ENCODE measurements around the gene SORBS1. TPM values are rescaled to one million over a fixed set of nuclear protein-coding genes. Genes with fewer than 3 reads are reported as not detected.

The SORBS1 gene
- total and polyA plus RNA-seq, 4 experiments from 2014 or later: 0.67 to 0.93 (median 0.75) TPM; not detected in 1

DNA sequence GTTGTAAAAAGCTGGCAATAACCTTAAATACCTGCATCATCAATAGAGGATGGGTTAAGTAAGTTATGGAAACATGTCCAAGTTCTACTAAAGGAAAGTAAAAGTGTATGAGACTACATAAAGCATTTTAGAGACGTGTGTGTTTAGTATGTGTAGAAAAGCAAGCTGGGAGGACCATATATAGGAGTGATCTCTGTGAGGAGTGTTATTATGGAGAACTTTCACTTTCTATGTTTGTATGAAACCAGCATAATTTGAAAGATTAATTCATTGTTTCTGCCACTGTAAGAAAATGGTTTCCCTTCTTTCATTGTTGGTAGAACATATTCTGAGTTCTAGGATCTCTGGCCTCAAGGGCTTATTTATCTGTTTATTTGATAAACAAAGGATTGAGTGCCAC lies 251.2 kb downstream of the SORBS1 start:
- intact Hi-C loops (cut with micrococcal nuclease): no loop called here
- Histone ChIP-seq H3K27me3 (ENCODE audit: insufficient read depth, low read length) (no peaks in the 10 kb centered on the region), H3K9me3 (ENCODE audit: control insufficient read depth in 1 of 2, low read length in 2 of 2) (no peaks in the 10 kb centered on the region), H3K4me3 (ENCODE audit: low read length in 2 of 2) (no peak overlapping the region), H3K4me1 (ENCODE audit: insufficient read depth, low read length) (no peaks in the 10 kb centered on the region), H3K27ac (ENCODE audit: low read depth, low read length) (no peak overlapping the region), H3K36me3 (ENCODE audit: insufficient read depth, low read length) (no peaks in the 10 kb centered on the region)
- ChIA-PET CTCF (ENCODE audit: partially characterized antibody) (no interaction called here), POLR2A (ENCODE audit: partially characterized antibody) (no interaction called here)
- H3K4me1 Mint-ChIP-seq: no peaks in the 10 kb centered on the region
- no peak for DNase-seq
- peaks cover 2 to 6% of the 10 kb centered on the region in 2 donors for H3K27me3 Mint-ChIP-seq
- no peak overlapping the region for H3K27ac Mint-ChIP-seq
- no peaks in the 10 kb centered on the region for H3K36me3 Mint-ChIP-seq
- no peak overlapping the region for H3K4me3 Mint-ChIP-seq
- H3K9me3 Mint-ChIP-seq: no peaks in the 10 kb centered on the region

DNA sequence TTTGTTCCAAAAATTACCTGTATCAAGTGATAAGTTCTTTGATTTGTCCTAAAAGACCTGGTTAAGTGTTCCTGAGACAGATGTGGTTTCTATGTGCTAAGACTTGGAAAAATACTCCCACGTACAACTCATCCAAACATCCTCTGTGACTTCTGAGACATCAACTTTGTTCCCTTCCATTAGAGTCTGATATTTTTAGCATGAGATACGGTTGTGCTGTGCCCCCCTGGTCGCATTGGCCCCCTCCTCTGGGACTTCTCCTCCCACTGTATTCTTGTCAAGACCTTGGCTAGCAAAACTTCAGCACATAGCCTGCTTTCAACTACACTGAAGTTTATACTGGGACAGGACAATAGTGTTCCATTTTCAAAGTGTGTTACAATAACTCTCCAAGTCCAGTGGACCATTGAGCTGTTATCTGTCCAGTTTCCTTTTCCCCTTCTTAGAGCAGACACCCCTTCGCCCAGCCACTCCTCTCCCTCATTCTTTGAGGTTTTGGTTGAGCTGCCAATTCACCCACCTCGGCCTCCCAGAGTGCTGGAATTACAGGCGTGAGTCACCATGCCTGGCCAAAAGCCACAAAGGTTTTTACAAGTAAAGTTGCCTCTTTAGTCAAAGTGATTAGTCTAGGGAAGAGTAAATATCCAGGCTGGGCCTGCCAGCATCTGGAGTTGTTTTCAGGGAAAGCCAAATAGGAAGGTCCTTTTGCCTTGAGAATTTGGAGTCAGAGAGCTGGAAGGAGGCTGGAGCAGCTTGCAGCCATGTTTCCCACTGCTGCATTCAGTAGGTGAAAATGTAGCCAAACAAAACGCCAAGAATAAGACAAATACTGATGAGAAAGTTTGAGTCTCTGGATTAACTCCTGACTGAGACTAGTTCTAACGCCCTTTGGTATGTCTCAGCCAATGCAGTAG lies 252.5 kb downstream of the SORBS1 start:
- DNase-seq: no peak
- no peak overlapping the region for H3K4me3 ChIP-seq (ENCODE audit: low read length in 2 of 2)
- Mint-ChIP-seq H3K9me3 (no peaks in the 10 kb centered on the region), H3K4me3 (no peak overlapping the region), H3K27ac (no peak overlapping the region), H3K36me3 (no peaks in the 10 kb centered on the region), H3K4me1 (no peaks in the 10 kb centered on the region), H3K27me3 (peaks cover 2 to 6% of the 10 kb centered on the region in 2 donors)
- no peaks in the 10 kb centered on the region for H3K36me3 ChIP-seq (ENCODE audit: insufficient read depth, low read length)
- intact Hi-C loops (cut with micrococcal nuclease): no loop called here
- ChIA-PET POLR2A (ENCODE audit: partially characterized antibody) (no interaction called here), CTCF (ENCODE audit: partially characterized antibody) (no interaction called here)
- H3K4me1 ChIP-seq (ENCODE audit: insufficient read depth, low read length): no peaks in the 10 kb centered on the region
- H3K9me3 ChIP-seq (ENCODE audit: control insufficient read depth in 1 of 2, low read length in 2 of 2): no peaks in the 10 kb centered on the region
- no peaks in the 10 kb centered on the region for H3K27me3 ChIP-seq (ENCODE audit: insufficient read depth, low read length)
- H3K27ac ChIP-seq (ENCODE audit: low read depth, low read length): no peak overlapping the region

DNA sequence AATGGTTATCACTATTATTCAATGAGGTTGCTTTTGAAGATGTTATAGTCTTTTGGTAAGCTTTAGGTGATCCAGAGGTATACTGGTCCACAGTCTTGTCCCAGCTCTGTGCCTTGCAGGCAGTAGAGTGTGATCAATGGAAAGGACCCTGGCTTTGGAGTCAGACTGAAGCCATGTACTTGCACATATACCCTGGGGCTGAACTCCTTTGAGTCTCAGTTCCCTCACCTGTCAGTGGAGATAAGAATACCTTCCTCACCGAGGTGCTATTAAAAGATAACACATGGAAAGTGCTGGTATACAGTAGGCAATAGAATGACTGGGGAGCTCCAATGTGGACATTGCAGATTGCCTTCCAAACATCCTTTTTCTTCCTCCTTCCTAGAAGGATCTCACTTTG lies 254.3 kb downstream of the SORBS1 start:
- H3K9me3 ChIP-seq (ENCODE audit: control insufficient read depth in 1 of 2, low read length in 2 of 2): no peaks in the 10 kb centered on the region
- no peak overlapping the region for H3K27ac Mint-ChIP-seq
- no peaks in the 10 kb centered on the region for H3K4me1 ChIP-seq (ENCODE audit: insufficient read depth, low read length)
- H3K4me3 Mint-ChIP-seq: no peak overlapping the region
- no peaks in the 10 kb centered on the region for H3K36me3 Mint-ChIP-seq
- ChIA-PET POLR2A (ENCODE audit: partially characterized antibody) (no interaction called here), CTCF (ENCODE audit: partially characterized antibody) (interaction anchor here (1.3 to 1.6 kb wide), 2 partner anchors 9 to 64 kb away, joined by 3 read pairs; no protein-coding TSS in a partner anchor)
- intact Hi-C loops (cut with micrococcal nuclease): no loop called here
- no peak overlapping the region for H3K27ac ChIP-seq (ENCODE audit: low read depth, low read length)
- no peaks in the 10 kb centered on the region for H3K36me3 ChIP-seq (ENCODE audit: insufficient read depth, low read length)
- H3K4me1 Mint-ChIP-seq: no peaks in the 10 kb centered on the region
- H3K27me3 Mint-ChIP-seq: peaks cover 2 to 6% of the 10 kb centered on the region in 2 donors
- DNase-seq: no peak
- no peaks in the 10 kb centered on the region for H3K9me3 Mint-ChIP-seq
- no peak overlapping the region for H3K4me3 ChIP-seq (ENCODE audit: low read length in 2 of 2)
- H3K27me3 ChIP-seq (ENCODE audit: insufficient read depth, low read length): no peaks in the 10 kb centered on the region

DNA sequence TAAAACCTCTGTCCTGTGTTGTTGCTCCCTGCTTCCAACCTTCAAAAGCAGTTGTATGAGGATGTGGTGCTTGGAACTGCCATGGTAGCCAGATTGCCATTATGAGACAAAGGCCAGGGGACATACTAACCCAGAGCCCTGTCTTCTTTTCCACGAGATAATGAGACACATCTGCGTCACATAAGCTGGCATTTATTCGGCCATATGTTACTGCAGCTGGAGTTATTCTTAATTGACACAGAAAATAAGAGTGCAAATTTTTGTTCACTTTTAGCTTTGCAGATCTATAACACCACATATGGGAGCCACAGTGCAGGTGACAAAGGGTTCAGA lies 254.9 kb downstream of the SORBS1 start:
- CTCF ChIA-PET (ENCODE audit: partially characterized antibody): interaction anchor here (1.3 to 1.6 kb wide), 2 partner anchors 8 to 63 kb away, joined by 3 read pairs; no protein-coding TSS in a partner anchor
- Mint-ChIP-seq H3K27me3 (peaks cover 2 to 6% of the 10 kb centered on the region in 2 donors), H3K4me1 (no peaks in the 10 kb centered on the region), H3K36me3 (no peaks in the 10 kb centered on the region), H3K27ac (no peak overlapping the region), H3K4me3 (no peak overlapping the region), H3K9me3 (no peaks in the 10 kb centered on the region)
- Histone ChIP-seq H3K4me3 (ENCODE audit: low read length in 2 of 2) (no peak overlapping the region), H3K36me3 (ENCODE audit: insufficient read depth, low read length) (no peaks in the 10 kb centered on the region), H3K4me1 (ENCODE audit: insufficient read depth, low read length) (no peaks in the 10 kb centered on the region), H3K9me3 (ENCODE audit: control insufficient read depth in 1 of 2, low read length in 2 of 2) (no peaks in the 10 kb centered on the region), H3K27me3 (ENCODE audit: insufficient read depth, low read length) (no peaks in the 10 kb centered on the region), H3K27ac (ENCODE audit: low read depth, low read length) (no peak overlapping the region)
- POLR2A ChIA-PET (ENCODE audit: partially characterized antibody): no interaction called here
- intact Hi-C loops (cut with micrococcal nuclease): no loop called here
- no peak for DNase-seq

DNA sequence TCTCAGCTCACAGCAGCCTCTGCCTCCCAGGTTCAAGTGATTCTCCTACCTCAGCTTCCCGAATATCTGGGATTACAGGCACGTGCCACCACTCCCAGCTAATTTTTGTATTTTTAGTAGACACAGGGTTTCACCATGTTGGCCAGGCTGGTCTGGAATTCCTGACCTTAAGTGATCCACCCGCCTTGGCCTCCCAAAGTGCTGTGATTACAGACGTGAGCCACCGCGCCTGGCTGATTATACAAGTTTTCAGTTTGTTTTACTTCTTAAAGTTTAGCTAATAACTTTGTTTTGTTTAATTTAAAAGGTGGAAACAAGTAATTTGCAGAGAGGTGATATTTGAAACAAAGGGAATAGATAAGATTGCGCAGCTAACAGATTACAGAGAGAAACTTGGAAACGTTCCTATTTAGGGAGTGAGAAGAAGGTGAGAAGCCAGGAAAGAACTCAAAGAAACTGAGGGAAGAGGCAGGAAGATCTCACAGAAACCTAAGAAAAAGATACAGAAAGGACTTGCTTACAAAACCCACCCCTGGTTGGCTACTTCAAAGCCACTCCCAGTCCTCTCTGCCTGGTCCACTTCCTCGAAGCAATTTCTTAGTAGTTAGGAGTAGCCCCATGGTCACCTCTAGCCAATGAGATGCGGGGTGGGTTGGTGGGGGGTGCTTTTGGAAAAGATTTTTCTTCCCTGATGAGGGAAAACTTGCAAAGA lies 255.4 kb downstream of the SORBS1 start:
- Mint-ChIP-seq H3K4me3 (no peak overlapping the region), H3K36me3 (no peaks in the 10 kb centered on the region), H3K4me1 (no peaks in the 10 kb centered on the region), H3K27ac (no peak overlapping the region), H3K9me3 (no peaks in the 10 kb centered on the region), H3K27me3 (peaks cover 2 to 6% of the 10 kb centered on the region in 2 donors)
- CTCF ChIA-PET (ENCODE audit: partially characterized antibody): interaction anchor here (1.3 to 1.6 kb wide), 2 partner anchors 8 to 63 kb away, joined by 3 read pairs; no protein-coding TSS in a partner anchor
- H3K27me3 ChIP-seq (ENCODE audit: insufficient read depth, low read length): no peaks in the 10 kb centered on the region
- H3K36me3 ChIP-seq (ENCODE audit: insufficient read depth, low read length): no peaks in the 10 kb centered on the region
- DNase-seq: no peak
- H3K27ac ChIP-seq (ENCODE audit: low read depth, low read length): no peak overlapping the region
- no peaks in the 10 kb centered on the region for H3K9me3 ChIP-seq (ENCODE audit: control insufficient read depth in 1 of 2, low read length in 2 of 2)
- H3K4me1 ChIP-seq (ENCODE audit: insufficient read depth, low read length): no peaks in the 10 kb centered on the region
- intact Hi-C loops (cut with micrococcal nuclease): no loop called here
- POLR2A ChIA-PET (ENCODE audit: partially characterized antibody): no interaction called here
- no peak overlapping the region for H3K4me3 ChIP-seq (ENCODE audit: low read length in 2 of 2)

DNA sequence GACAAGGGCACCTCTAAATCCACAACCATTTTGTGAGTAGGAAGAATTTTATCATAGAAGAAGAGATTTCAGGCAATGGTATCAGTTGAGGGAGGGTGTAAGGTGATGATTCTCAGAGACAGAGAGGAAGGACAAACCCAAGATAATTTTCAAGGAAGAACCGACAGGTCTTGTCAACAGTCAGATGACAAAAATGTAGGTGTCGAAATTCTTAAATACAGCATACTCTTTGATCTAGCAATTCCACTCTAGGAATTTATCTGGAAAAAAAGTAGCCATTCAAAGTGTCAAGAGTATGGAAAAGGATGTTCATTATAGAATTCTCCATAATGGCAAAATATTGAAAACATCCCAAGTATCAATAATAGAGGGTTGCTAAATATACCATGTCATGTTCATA lies 256.2 kb downstream of the SORBS1 start:
- no peaks in the 10 kb centered on the region for H3K27me3 ChIP-seq (ENCODE audit: insufficient read depth, low read length)
- H3K4me3 Mint-ChIP-seq: no peak overlapping the region
- no peak overlapping the region for H3K27ac ChIP-seq (ENCODE audit: low read depth, low read length)
- no peaks in the 10 kb centered on the region for H3K36me3 Mint-ChIP-seq
- ChIA-PET CTCF (ENCODE audit: partially characterized antibody) (no interaction called here), POLR2A (ENCODE audit: partially characterized antibody) (no interaction called here)
- no peaks in the 10 kb centered on the region for H3K9me3 Mint-ChIP-seq
- no peaks in the 10 kb centered on the region for H3K4me1 ChIP-seq (ENCODE audit: insufficient read depth, low read length)
- no peak for DNase-seq
- H3K9me3 ChIP-seq (ENCODE audit: control insufficient read depth in 1 of 2, low read length in 2 of 2): no peaks in the 10 kb centered on the region
- H3K4me3 ChIP-seq (ENCODE audit: low read length in 2 of 2): no peak overlapping the region
- H3K36me3 ChIP-seq (ENCODE audit: insufficient read depth, low read length): no peaks in the 10 kb centered on the region
- H3K27me3 Mint-ChIP-seq: peaks cover 2 to 6% of the 10 kb centered on the region in 2 donors
- no peak overlapping the region for H3K27ac Mint-ChIP-seq
- H3K4me1 Mint-ChIP-seq: no peaks in the 10 kb centered on the region
- intact Hi-C loops (cut with micrococcal nuclease): no loop called here

DNA sequence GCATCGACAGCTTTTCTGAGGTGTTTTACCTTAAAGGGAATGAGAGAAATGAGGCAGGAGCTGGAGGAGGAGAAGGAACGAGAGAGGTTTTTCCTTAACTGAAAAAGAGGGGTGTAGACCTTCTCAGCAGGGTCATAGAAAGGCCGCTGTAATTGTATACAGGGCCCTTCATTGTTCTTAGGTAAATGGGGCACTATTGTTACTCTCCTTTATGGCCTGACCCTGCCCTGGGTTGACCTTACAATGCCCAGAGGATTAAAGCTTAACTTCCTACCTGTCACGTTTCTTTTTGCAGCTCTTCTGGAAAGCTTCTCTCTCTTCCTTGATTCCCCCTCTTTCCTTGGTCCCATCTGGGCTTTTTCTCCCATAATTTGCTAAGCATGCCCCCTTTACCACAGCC lies 256.7 kb downstream of the SORBS1 start:
- no peak for DNase-seq
- Mint-ChIP-seq H3K4me3 (no peak overlapping the region), H3K4me1 (no peaks in the 10 kb centered on the region), H3K9me3 (no peaks in the 10 kb centered on the region), H3K27ac (no peak overlapping the region), H3K27me3 (peaks cover 2 to 6% of the 10 kb centered on the region in 2 donors), H3K36me3 (no peaks in the 10 kb centered on the region)
- Histone ChIP-seq H3K27me3 (ENCODE audit: insufficient read depth, low read length) (no peaks in the 10 kb centered on the region), H3K36me3 (ENCODE audit: insufficient read depth, low read length) (no peaks in the 10 kb centered on the region), H3K4me3 (ENCODE audit: low read length in 2 of 2) (no peak overlapping the region), H3K9me3 (ENCODE audit: control insufficient read depth in 1 of 2, low read length in 2 of 2) (no peaks in the 10 kb centered on the region), H3K27ac (ENCODE audit: low read depth, low read length) (no peak overlapping the region), H3K4me1 (ENCODE audit: insufficient read depth, low read length) (no peaks in the 10 kb centered on the region)
- ChIA-PET CTCF (ENCODE audit: partially characterized antibody) (no interaction called here), POLR2A (ENCODE audit: partially characterized antibody) (no interaction called here)
- intact Hi-C loops (cut with micrococcal nuclease): no loop called here

All from CD4-positive, alpha-beta memory T cell (primary cell).